ENCODE results near the gene CCDC12.
"Not testable (repeated sequence)": the region's sequence is repeated elsewhere in the genome, so short reads cannot be mapped to it uniquely, and the experiment has no call there.

CCDC12 gene

DNA sequence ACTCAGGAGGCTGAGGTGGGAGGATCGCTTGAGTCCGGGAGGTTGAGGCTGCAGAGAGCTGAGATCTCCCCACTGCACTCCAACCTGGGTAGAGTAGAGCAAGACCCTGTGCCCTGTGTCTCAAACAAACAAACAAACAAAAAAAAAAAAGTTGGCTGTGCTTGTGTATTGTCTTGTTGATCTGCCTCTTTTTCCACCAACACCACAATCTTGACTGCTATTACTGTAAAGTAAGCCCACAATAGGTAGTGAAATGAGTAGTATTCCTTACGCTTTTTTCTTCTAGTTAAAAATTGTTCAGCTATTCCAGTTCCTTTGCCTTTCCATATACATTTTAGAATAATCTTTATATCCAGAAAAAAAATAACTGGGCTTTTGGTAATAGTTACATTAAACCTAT, 63.6 kb downstream of the CCDC12 start:
- Histone ChIP-seq H3K36me3 (ENCODE audit: insufficient read depth, insufficient read length, low read length) (peaks cover 24% of the 10 kb centered on the region), H3K9ac (ENCODE audit: insufficient read length, low read depth) (no peak overlapping the region), H3K4me3 (ENCODE audit: insufficient read length, low read depth) (no peak overlapping the region), H3K9me3 (ENCODE audit: insufficient read depth, low read length) (peaks cover 9% of the 10 kb centered on the region), H3K27me3 (ENCODE audit: insufficient read depth, insufficient read length) (no peaks in the 10 kb centered on the region), H3K4me1 (ENCODE audit: insufficient read depth, insufficient read length) (peaks cover 15% of the 10 kb centered on the region)
- TF ChIP-seq SUZ12 (IDR thresholded peaks at IDR 0.05; ENCODE audit: extremely low read depth, insufficient read depth, insufficient read length) = no peak
- TF ChIP-seq YY1 (IDR thresholded peaks at IDR 0.05; ENCODE audit: insufficient read depth, insufficient read length) = no peak
- TF ChIP-seq ZNF274 (IDR thresholded peaks at IDR 0.05; ENCODE audit: low read depth, low read length) = no peak
- DNase-seq (ENCODE audit: low read depth, low spot score) = no peak

- DNase-seq (ENCODE audit: low read depth, low spot score); H3K9ac ChIP-seq (ENCODE audit: insufficient read length, low read depth); H3K4me3 ChIP-seq (ENCODE audit: insufficient read length, low read depth); H3K27me3 ChIP-seq (ENCODE audit: insufficient read depth, insufficient read length); H3K9me3 ChIP-seq (ENCODE audit: insufficient read depth, low read length); H3K36me3 ChIP-seq (ENCODE audit: insufficient read depth, insufficient read length, low read length): not testable (repeated sequence)
- peaks cover 15% of the 10 kb centered on the region for H3K4me1 ChIP-seq (ENCODE audit: insufficient read depth, insufficient read length)
Measured at GRCh38 chr3:46910914-46911313, 65.6 kb downstream of the CCDC12 start.

DNA sequence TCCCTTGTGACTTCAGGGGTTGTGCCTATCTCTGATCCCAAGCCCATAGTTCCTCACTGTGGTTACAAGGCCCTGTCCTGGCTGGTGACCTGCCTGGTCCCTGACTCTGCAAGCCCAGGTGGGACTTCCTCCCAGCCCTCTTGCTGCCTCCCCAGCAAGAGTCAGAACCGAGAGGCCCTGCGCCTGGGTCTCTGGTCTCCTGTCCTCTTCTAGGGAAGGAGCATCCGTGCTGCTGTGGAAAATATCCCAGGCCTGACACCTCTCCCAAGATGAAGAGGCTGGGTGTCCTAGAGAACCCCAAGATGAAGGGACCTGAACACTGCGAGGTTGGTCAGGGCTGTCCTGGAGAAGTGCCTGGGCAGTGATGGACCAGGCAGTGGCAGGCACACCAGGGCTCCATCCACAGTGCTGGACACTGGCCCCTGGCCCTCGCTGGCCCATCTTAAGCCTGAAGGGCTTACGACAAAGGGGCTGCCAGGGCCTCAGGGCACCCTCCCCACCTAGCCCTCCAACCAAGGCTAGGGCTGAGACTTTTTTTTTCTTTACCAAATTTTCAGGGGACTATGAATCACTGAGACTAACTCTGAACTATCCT, 66.3 kb downstream of the CCDC12 start:
- TF ChIP-seq ZNF274 (IDR thresholded peaks at IDR 0.05; ENCODE audit: low read depth, low read length) = no peak
- TF ChIP-seq SUZ12 (IDR thresholded peaks at IDR 0.05; ENCODE audit: extremely low read depth, insufficient read depth, insufficient read length) = no peak
- Histone ChIP-seq H3K4me1 (ENCODE audit: insufficient read depth, insufficient read length) (peaks cover 15% of the 10 kb centered on the region), H3K9ac (ENCODE audit: insufficient read length, low read depth) (peak overlapping the region; percentile 37), H3K9me3 (ENCODE audit: insufficient read depth, low read length) (no peaks in the 10 kb centered on the region), H3K4me3 (ENCODE audit: insufficient read length, low read depth) (no peak overlapping the region), H3K36me3 (ENCODE audit: insufficient read depth, insufficient read length, low read length) (peaks cover 5% of the 10 kb centered on the region), H3K27me3 (ENCODE audit: insufficient read depth, insufficient read length) (no peaks in the 10 kb centered on the region)
- DNase-seq (ENCODE audit: low read depth, low spot score) = no peak

DNA sequence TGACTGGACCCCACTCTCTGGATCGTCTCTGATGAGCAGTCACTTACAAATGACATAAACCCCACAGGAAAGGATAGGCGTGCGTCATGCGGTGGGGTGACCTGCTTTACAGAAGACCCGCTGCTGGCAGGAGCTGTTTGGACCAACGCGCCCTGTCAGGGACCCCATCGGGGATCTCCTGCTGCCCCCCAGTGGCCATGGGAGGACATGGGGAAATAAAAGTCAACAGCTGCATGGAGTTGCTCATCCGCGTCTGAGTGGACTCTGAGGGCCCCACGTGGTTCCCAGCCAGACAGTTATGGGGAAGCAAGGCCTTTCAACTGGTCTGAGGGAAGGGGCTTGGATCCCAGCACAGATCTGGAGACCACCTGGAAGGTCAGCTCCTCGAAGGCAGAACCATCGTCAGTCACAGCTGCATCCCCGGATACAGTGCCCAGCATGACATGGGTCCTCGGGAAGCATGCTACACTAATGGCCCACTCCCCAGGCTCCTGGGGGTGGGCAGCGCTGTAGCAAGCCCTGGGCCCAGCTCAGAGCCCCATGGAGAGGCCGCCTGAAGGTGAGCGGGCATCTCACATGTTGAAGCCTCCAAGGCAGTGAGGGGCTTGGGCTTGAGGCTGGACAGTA, 66.9 kb downstream of the CCDC12 start:
- DNase-seq (ENCODE audit: low read depth, low spot score) = peak; percentile 80
- Histone ChIP-seq H3K4me3 (ENCODE audit: insufficient read length, low read depth) (no peak overlapping the region), H3K36me3 (ENCODE audit: insufficient read depth, insufficient read length, low read length) (peaks cover 2% of the 10 kb centered on the region), H3K9ac (ENCODE audit: insufficient read length, low read depth) (peak overlapping the region; percentile 37), H3K4me1 (ENCODE audit: insufficient read depth, insufficient read length) (peaks cover 15% of the 10 kb centered on the region), H3K27me3 (ENCODE audit: insufficient read depth, insufficient read length) (no peaks in the 10 kb centered on the region), H3K9me3 (ENCODE audit: insufficient read depth, low read length) (no peaks in the 10 kb centered on the region)
- no peak for TF ChIP-seq SUZ12 (IDR thresholded peaks at IDR 0.05; ENCODE audit: extremely low read depth, insufficient read depth, insufficient read length)
- TF ChIP-seq ZNF274 (IDR thresholded peaks at IDR 0.05; ENCODE audit: low read depth, low read length) = no peak
- TF ChIP-seq YY1 (IDR thresholded peaks at IDR 0.05; ENCODE audit: insufficient read depth, insufficient read length) = no peak

GRCh38 chr3:46908986-46909534, 67.5 kb downstream of the CCDC12 start:
- no peak for DNase-seq (ENCODE audit: low read depth, low spot score)
- Histone ChIP-seq H3K4me3 (ENCODE audit: insufficient read length, low read depth) (no peak overlapping the region), H3K4me1 (ENCODE audit: insufficient read depth, insufficient read length) (peaks cover 19% of the 10 kb centered on the region), H3K36me3 (ENCODE audit: insufficient read depth, insufficient read length, low read length) (peaks cover 2% of the 10 kb centered on the region), H3K9ac (ENCODE audit: insufficient read length, low read depth) (peak overlapping the region; percentile 28), H3K27me3 (ENCODE audit: insufficient read depth, insufficient read length) (no peaks in the 10 kb centered on the region), H3K9me3 (ENCODE audit: insufficient read depth, low read length) (no peaks in the 10 kb centered on the region)
- TF ChIP-seq YY1 (IDR thresholded peaks at IDR 0.05; ENCODE audit: insufficient read depth, insufficient read length) (no peak), SUZ12 (IDR thresholded peaks at IDR 0.05; ENCODE audit: extremely low read depth, insufficient read depth, insufficient read length) (no peak), ZNF274 (IDR thresholded peaks at IDR 0.05; ENCODE audit: low read depth, low read length) (no peak)

- Histone ChIP-seq H3K36me3 (ENCODE audit: insufficient read depth, insufficient read length, low read length) (no peaks in the 10 kb centered on the region), H3K27me3 (ENCODE audit: insufficient read depth, insufficient read length) (no peaks in the 10 kb centered on the region)
- TF ChIP-seq SUZ12 (IDR thresholded peaks at IDR 0.05; ENCODE audit: extremely low read depth, insufficient read depth, insufficient read length) = no peak
- no peak for TF ChIP-seq YY1 (IDR thresholded peaks at IDR 0.05; ENCODE audit: insufficient read depth, insufficient read length)
- TF ChIP-seq ZNF274 (IDR thresholded peaks at IDR 0.05; ENCODE audit: low read depth, low read length) = no peak
Measured at GRCh38 chr3:46908294-46908985, 68.1 kb downstream of the CCDC12 start.

GRCh38 chr3:46907960-46908293, 68.6 kb downstream of the CCDC12 start:
- H3K9ac ChIP-seq (ENCODE audit: insufficient read length, low read depth) = no peak overlapping the region
- H3K27me3 ChIP-seq (ENCODE audit: insufficient read depth, insufficient read length) = no peaks in the 10 kb centered on the region
- no peak for DNase-seq (ENCODE audit: low read depth, low spot score)
- TF ChIP-seq SUZ12 (IDR thresholded peaks at IDR 0.05; ENCODE audit: extremely low read depth, insufficient read depth, insufficient read length) = no peak
- TF ChIP-seq ZNF274 (IDR thresholded peaks at IDR 0.05; ENCODE audit: low read depth, low read length) = no peak
- no peak for TF ChIP-seq YY1 (IDR thresholded peaks at IDR 0.05; ENCODE audit: insufficient read depth, insufficient read length)
- no peaks in the 10 kb centered on the region for H3K36me3 ChIP-seq (ENCODE audit: insufficient read depth, insufficient read length, low read length)
- H3K9me3 ChIP-seq (ENCODE audit: insufficient read depth, low read length) = no peaks in the 10 kb centered on the region
- peaks cover 22% of the 10 kb centered on the region for H3K4me1 ChIP-seq (ENCODE audit: insufficient read depth, insufficient read length)
- no peak overlapping the region for H3K4me3 ChIP-seq (ENCODE audit: insufficient read length, low read depth)

More at GRCh38 chr3:46908294-46908985, 68.1 kb downstream of the CCDC12 start:
- H3K9me3 ChIP-seq (ENCODE audit: insufficient read depth, low read length) = no peaks in the 10 kb centered on the region
- peak overlapping the region; percentile 12 for H3K9ac ChIP-seq (ENCODE audit: insufficient read length, low read depth)
- no peak for DNase-seq (ENCODE audit: low read depth, low spot score)
- peaks cover 19% of the 10 kb centered on the region for H3K4me1 ChIP-seq (ENCODE audit: insufficient read depth, insufficient read length)
- no peak overlapping the region for H3K4me3 ChIP-seq (ENCODE audit: insufficient read length, low read depth)

Data from NT2/D1 (cell line).